OCI-LY3 (cell line): Measurements from ENCODE around the gene CHCHD5.

Experiments used
- EZH2phosphoT487 ChIP-seq: fragments of 200-600 bp; shearing (Covaris generic); IDR thresholded peaks from 2 replicates; pipeline ENCODE4 v1.6.1; 2018; ENCODE audit warnings: antibody characterized with exemption, mixed run types, low read depth
- TF ChIP-seq, protein P1 (sequence below): fragments of 200-600, 300-600 bp; sonication (generic); IDR thresholded peaks from 2 replicates; pipeline ENCODE4 v1.5.1; 2014; ENCODE audit warnings: antibody characterized with exemption, low read length, low read depth

DNA sequence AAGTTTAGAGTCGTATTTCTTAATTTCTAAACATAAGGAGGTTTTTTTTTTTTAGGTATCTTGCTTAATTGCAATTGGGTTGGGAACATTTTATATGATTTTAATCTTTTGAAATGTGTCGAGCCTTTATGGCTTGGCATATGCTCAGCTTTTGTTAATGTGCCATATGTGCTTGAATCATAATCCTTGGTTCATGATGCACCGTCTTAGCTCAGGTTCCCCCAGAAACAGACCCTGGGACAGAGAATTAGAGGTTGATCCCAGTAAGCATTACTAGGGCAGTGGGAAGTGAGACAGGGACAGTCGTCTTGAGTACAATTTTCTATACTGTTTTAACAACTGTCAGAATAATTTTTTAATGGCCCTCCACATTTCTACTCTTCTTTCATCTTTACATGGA lies 9.3 kb downstream of the CHCHD5 start:
- TF ChIP-seq, protein P1, sequence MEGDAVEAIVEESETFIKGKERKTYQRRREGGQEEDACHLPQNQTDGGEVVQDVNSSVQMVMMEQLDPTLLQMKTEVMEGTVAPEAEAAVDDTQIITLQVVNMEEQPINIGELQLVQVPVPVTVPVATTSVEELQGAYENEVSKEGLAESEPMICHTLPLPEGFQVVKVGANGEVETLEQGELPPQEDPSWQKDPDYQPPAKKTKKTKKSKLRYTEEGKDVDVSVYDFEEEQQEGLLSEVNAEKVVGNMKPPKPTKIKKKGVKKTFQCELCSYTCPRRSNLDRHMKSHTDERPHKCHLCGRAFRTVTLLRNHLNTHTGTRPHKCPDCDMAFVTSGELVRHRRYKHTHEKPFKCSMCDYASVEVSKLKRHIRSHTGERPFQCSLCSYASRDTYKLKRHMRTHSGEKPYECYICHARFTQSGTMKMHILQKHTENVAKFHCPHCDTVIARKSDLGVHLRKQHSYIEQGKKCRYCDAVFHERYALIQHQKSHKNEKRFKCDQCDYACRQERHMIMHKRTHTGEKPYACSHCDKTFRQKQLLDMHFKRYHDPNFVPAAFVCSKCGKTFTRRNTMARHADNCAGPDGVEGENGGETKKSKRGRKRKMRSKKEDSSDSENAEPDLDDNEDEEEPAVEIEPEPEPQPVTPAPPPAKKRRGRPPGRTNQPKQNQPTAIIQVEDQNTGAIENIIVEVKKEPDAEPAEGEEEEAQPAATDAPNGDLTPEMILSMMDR: no peak
- no peak for TF ChIP-seq EZH2phosphoT487
